SH-SY5Y (cell line): ENCODE data around the gene CDH16.

Experiments used
- GATA2 ChIP-seq: IDR thresholded peaks from 2 replicates; pipeline ENCODE4 v1.6.1; 2011; ENCODE audit warnings: mild to moderate bottlenecking, low read depth, low read length
- GATA3 ChIP-seq: IDR thresholded peaks from 2 replicates; pipeline ENCODE4 v1.6.1; 2011; ENCODE audit warnings: low read depth, mild to moderate bottlenecking, low read length, moderate library complexity

DNA sequence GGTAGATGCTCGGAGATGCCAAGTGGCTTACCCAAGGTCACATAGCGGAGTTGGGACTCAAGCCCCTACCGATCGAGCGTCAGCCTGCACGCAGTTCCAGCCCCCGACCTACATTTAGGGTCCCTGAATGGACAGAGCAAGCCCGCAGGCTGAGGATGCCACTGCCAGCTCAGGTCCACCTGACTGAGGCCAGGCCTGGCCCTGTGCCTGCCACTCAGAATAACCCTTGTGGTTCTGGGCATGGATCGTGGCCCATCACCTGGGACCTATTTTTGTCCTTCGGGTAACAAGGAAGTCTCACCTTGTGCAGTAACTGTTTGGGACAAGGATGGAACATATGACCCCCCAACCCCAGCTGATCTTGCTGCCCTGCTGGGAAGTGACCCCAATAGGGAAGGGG is 17.1 kb downstream of the CDH16 start:
- TF ChIP-seq GATA3: no peak
- no peak for TF ChIP-seq GATA2
